Upper lobe of right lung (tissue), 1 donor: Measurements from ENCODE around the gene TSTD1. TPM values are rescaled to one million over a fixed set of nuclear protein-coding genes. Genes with fewer than 3 reads are reported as not detected.
"Not testable (repeated sequence)": the region's sequence is repeated elsewhere in the genome, so short reads cannot be mapped to it uniquely, and the experiment has no call there.

ENCODE experiments used
- ATAC-seq: fragments of 200-7000 bp; cut with Tn5 transposase; one replicate; pipeline ENCODE4 v1.9.1; 2020; ENCODE audit warnings: mild to moderate bottlenecking, moderate library complexity
- DNase-seq: peaks from one replicate; pipeline ENCODE4 v3.0.0-alpha.2; 2020
- H3K27ac ChIP-seq: fragments of 200-600 bp; one replicate; pipeline ENCODE4 v1.8.0; 2022
- H3K27me3 ChIP-seq: fragments of 200-600 bp; one replicate; pipeline ENCODE4 v1.8.0; 2022; ENCODE audit warnings: mild to moderate bottlenecking
- H3K36me3 ChIP-seq: fragments of 200-600 bp; one replicate; pipeline ENCODE4 v1.8.0; 2022
- H3K4me1 ChIP-seq: fragments of 200-600 bp; one replicate; pipeline ENCODE4 v1.8.0; 2022
- H3K4me3 ChIP-seq: fragments of 200-600 bp; one replicate; pipeline ENCODE4 v1.8.0; 2022; ENCODE audit warnings: mild to moderate bottlenecking
- H3K9me3 ChIP-seq: fragments of 200-600 bp; one replicate; pipeline ENCODE4 v1.8.0; 2022
- intact Hi-C: fragments of 100-400 bp; cut with DNase I; formaldehyde crosslinking; loops from one replicate; pipeline ENCODE4 v1.11.0; 2022
- total RNA-seq: library from RNA; stranded (reverse); fragmentation: NEBNext Ultra II Directional; extraction: Animal tissue kit (Norgen Biotek cat#: 25700); gene quantifications from one replicate; pipeline ENCODE4 v1.2.1, GENCODE V29; 2021
- TF ChIP-seq, protein P1 (sequence below): fragments of 200-600 bp; IDR thresholded peaks from one replicate; pipeline ENCODE4 v1.8.0; 2022; ENCODE audit warnings: antibody characterized with exemption
- donor health status: DM: no; HTN: yes; CAD: no; lungs with severe emphysema.

Gene TSTD1
- total RNA-seq, 1 donor from 2014 or later: 50.6 TPM

DNA sequence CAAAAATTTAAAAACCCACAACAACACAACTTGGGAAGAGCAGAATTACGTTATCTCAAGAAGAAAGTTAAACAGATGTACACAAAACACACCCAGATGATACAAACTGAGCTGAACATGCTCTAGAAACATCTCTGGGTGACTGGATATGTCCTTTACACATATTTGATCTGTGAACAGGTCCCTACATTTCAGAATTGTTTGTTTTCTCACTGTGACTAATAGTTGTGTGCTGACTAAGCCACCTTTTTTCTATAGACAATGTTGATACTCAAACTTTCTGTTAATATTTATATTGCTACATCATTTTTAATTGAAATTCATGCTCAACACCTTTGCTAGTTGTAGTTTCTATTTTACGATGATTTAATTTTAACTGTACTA lies 16.8 kb downstream of the TSTD1 start:
- Histone ChIP-seq H3K36me3 (no peaks in the 10 kb centered on the region), H3K27ac (peak overlapping the region; percentile 84), H3K27me3 (no peaks in the 10 kb centered on the region), H3K9me3 (no peaks in the 10 kb centered on the region), H3K4me1 (peaks cover 44% of the 10 kb centered on the region), H3K4me3 (peak overlapping the region; percentile 69)
- no peak for ATAC-seq
- intact Hi-C loops: no loop called here
- TF ChIP-seq, protein P1, sequence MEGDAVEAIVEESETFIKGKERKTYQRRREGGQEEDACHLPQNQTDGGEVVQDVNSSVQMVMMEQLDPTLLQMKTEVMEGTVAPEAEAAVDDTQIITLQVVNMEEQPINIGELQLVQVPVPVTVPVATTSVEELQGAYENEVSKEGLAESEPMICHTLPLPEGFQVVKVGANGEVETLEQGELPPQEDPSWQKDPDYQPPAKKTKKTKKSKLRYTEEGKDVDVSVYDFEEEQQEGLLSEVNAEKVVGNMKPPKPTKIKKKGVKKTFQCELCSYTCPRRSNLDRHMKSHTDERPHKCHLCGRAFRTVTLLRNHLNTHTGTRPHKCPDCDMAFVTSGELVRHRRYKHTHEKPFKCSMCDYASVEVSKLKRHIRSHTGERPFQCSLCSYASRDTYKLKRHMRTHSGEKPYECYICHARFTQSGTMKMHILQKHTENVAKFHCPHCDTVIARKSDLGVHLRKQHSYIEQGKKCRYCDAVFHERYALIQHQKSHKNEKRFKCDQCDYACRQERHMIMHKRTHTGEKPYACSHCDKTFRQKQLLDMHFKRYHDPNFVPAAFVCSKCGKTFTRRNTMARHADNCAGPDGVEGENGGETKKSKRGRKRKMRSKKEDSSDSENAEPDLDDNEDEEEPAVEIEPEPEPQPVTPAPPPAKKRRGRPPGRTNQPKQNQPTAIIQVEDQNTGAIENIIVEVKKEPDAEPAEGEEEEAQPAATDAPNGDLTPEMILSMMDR: no peak
- no peak for DNase-seq

DNA sequence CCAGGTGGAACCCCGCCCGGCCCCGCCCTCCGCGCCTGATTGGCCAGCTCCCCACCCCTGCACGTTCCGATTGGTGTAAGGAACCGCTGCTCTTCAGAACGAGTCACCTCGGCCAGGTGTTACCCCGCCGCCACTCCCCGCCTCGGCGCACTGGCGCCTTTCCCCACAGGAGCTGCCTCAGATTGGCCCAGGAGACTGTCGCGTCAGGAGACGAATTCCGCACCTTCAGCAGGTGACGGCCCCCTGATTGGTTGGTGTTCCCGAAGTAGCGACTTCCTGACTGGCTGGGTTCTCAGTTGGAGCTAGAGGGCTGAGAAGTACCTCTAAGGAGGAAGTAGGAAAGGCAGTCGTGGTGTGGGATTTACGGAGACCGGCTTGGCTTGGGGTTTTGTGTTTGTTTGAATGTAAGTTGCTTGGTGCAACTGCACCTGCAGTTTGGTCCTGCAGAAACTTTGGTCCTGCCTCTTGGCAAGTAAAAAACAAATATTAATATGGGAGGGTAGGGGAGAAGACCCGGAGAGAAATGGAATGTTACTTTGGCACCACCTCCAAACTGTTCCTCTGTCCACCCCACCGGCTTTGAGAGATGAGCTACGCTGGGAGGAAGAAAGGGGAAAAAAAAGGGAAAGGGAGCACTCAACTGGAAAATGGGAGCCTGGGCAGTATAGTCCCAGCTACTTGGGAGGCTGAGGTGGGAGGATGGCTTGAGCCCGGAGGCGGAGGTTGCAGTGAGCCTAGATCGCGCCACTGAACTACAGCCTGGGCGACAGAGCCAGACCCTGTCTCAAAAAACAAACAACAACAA lies 17.4 kb downstream of the TSTD1 start:
- intact Hi-C loops: no loop called here
- Histone ChIP-seq H3K27me3 (no peaks in the 10 kb centered on the region), H3K4me1 (peaks cover 45% of the 10 kb centered on the region), H3K4me3 (peak overlapping the region; percentile 69), H3K9me3 (no peaks in the 10 kb centered on the region), H3K27ac (peak overlapping the region; percentile 84), H3K36me3 (no peaks in the 10 kb centered on the region)
- ATAC-seq (peak; percentile 95), DNase-seq (peak; percentile 98)
- TF ChIP-seq, protein P1: no peak

DNA sequence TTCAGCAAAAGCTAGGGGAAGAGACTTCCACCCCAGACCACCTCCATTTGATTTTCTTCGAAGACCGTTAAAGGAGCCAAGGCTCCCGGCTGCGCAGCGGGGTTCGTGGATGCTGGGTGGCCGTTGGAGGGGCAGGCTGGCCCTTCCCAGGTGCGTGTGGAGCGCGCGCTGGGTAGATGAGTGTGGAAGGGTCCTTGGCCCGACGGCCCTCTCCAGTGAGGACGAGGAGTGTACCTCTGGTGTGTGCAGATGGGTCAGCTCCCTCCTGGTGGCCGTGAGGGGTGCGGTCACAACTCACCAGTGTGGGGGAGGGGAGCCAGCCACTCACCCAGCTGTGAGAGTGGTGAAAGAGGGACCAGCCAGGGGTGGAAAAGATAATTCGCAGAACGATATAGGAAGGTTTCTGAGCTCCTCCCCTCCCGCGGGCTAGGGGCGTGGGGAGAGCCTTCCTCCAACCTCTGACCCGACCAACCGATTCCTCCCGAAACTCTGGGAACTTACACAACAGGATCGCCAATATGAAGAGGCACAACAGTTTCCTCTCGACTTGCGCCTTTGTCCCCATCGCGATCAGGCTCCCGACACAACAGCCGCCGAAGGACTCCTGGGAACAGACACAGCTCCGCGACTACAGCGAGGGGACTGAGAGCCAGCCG lies 18.1 kb downstream of the TSTD1 start, which contains the start of gene F11R:
TSS of gene F11R (minus strand) at position 644 of the 656 bp plus-strand sequence. CDS start at position 565, 79 bp downstream.
- TF ChIP-seq, protein P1: peak; percentile 32
- Histone ChIP-seq H3K27me3 (no peaks in the 10 kb centered on the region), H3K9me3 (no peaks in the 10 kb centered on the region), H3K4me1 (peaks cover 45% of the 10 kb centered on the region), H3K36me3 (no peaks in the 10 kb centered on the region), H3K27ac (peak within 1 kb of the TSS; percentile 84), H3K4me3 (peak within 1 kb of the TSS; percentile 69)
- ATAC-seq: peak; percentile 70
- intact Hi-C loops: no loop called here
- DNase-seq: peak; percentile 87

DNA sequence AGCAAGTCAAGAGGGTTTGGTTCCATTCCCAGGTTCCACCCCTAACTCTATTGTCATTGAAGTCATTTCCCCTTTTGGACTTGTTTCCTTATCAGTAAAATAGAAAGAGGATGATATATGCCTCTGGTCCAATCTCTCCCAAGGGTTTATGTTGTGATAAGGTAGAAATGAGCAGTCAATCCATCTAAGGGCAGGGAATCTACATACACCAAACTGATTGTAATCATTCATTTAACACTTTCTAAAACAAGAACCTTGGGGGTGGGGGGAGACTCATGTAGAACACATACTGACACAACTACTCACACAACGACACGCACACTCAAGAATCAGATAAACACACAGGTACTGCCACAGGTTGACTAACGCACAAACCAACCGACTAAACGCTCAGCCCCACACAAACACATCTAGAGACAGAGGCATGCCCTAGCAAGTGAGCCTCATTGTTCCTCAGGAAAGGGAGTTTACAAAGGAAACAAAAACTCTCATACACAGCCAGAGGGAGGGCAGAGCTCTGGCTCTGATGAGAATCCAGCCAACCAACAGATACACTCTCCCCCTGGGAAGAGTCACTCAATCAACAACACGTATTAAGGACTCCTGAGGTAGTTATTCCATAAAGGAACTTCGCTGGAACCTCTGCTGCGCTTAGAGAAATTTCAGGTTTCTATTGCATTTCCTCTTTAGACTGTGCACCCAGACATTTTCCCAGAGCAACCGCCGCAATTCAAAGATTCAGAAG lies 18.8 kb downstream of the TSTD1 start:
- ATAC-seq: no peak
- H3K9me3 ChIP-seq: no peaks in the 10 kb centered on the region
- TF ChIP-seq, protein P1: no peak
- peaks cover 46% of the 10 kb centered on the region for H3K4me1 ChIP-seq
- H3K4me3 ChIP-seq: peak overlapping the region; percentile 69
- H3K27ac ChIP-seq: peak overlapping the region; percentile 84
- no peaks in the 10 kb centered on the region for H3K27me3 ChIP-seq
- no peaks in the 10 kb centered on the region for H3K36me3 ChIP-seq
- DNase-seq: peak; percentile 23
- intact Hi-C loops: no loop called here

DNA sequence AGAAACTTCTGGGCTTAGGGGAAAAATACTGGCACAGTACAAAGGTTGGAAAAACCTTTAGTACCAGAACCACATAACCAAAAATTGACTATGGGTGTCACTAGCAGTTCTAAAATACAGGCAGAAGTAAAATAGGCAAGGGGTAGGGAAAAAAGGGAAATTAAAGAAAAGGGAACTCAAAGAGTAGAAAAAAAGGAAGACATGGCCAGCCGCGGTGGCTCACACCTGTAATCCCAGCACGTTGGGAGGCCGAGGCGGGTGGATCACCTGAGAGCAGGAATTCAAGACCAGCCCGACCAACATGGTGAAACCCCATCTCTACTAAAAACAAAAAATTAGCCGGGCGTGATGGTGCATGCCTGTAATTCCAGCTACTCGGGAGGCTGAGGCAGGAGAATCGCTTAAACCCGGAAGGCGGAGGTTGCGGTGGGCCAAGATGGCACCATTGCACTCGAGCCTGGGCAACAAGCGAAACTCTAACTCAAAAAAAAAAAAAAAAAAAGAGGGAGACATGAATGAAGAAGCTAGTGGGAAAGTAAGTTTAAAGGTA lies 19.6 kb downstream of the TSTD1 start:
- H3K27ac ChIP-seq: peak overlapping the region; percentile 84
- ATAC-seq, H3K27me3 ChIP-seq, H3K36me3 ChIP-seq, H3K9me3 ChIP-seq, intact Hi-C loops: not testable (repeated sequence)
- DNase-seq: peak; percentile 57
- peak overlapping the region; percentile 69 for H3K4me3 ChIP-seq
- peaks cover 53% of the 10 kb centered on the region for H3K4me1 ChIP-seq
